Esophagus squamous epithelium (tissue), 5 donors: ENCODE results near the gene SLC16A12. TPM values are rescaled to one million over a fixed set of nuclear protein-coding genes. Genes with fewer than 3 reads are reported as not detected.

ENCODE experiments used
- DNase-seq: peaks from one replicate; lab custom pipeline; 2025; lab: John Stamatoyannopoulos, UW
- H3K27ac ChIP-seq, 4 donors: fragments of 200-600 bp; sonication (generic); one replicate each; pipeline ENCODE4 v1.5.1; 2016 to 2019; ENCODE audit warnings: mild to moderate bottlenecking in 1 of 4
- H3K27me3 ChIP-seq, 4 donors: fragments of 200-600 bp; sonication (generic); 1 replicate in 3 of 4; 2 replicates in 1 of 4; pipeline versions ENCODE4 v1.5.1 to v1.6.0; 2017 to 2021; ENCODE audit warnings: antibody characterized with exemption in 1 of 4
- H3K36me3 ChIP-seq, 3 donors: fragments of 200-600 bp; sonication (generic); one replicate each; pipeline ENCODE4 v1.5.1; 2016 to 2019
- H3K4me1 ChIP-seq, 3 donors: fragments of 200-600 bp; sonication (generic); one replicate each; pipeline ENCODE4 v1.5.1; 2017 to 2019
- H3K4me3 ChIP-seq, 4 donors: fragments of 200-600 bp; sonication (generic); 1 replicate in 3 of 4; 2 replicates in 1 of 4; pipeline ENCODE4 v1.5.1; 2016 to 2019; ENCODE audit warnings: mild to moderate bottlenecking in 2 of 4, moderate library complexity in 1 of 4
- H3K9me3 ChIP-seq, 3 donors: fragments of 200-600 bp; sonication (generic); one replicate each; pipeline ENCODE4 v1.5.1; 2016 to 2019
- CTCF ChIP-seq, 6 experiments: fragments of 450-650 bp in 4 of 6; fragments of 200-600 bp in 2 of 6; sonication (generic) in 2 of 6; IDR thresholded peaks; one replicate each; pipeline ENCODE4 v1.5.1; 2016 to 2019; ENCODE audit warnings: antibody characterized with exemption in 6 of 6, mild to moderate bottlenecking in 4 of 6, moderate library complexity in 4 of 6
- POLR2A ChIP-seq, 4 donors: fragments of 450-650 bp; IDR thresholded peaks; one replicate each; pipeline ENCODE4 v1.6.1; 2017; ENCODE audit warnings: antibody characterized with exemption in 4 of 4, mild to moderate bottlenecking in 4 of 4, moderate library complexity in 3 of 4
- whole genome bisulfite sequencing, 2 donors: methylation state at CpG; one replicate each; pipeline ENCODE4 v1.1.5; 2018; 5-methylcytosine and 5-hydroxymethylcytosine counted together
- intact Hi-C: fragments of 100-400 bp; cut with DNase I; formaldehyde crosslinking; loops from one replicate; pipeline ENCODE4 v1.15.0; 2022
- total RNA-seq, 4 donors: library from RNA; depleted of rRNA; stranded (reverse); fragments of >200 nt; gene quantifications; one replicate each; pipeline ENCODE4 v1.1.0, GENCODE V29; 2016
- donor health status: DM: yes; HTN: yes; CAD: no.

The SLC16A12 gene
- total RNA-seq, 4 donors from 2014 or later, result 0.18 to 1.3 (median 0.23) TPM; not detected in 1

- intact Hi-C loops, result no loop called here
- Histone ChIP-seq H3K27me3 (no peaks in the 10 kb centered on the region), H3K4me1 (peaks cover 0 to 20% (median 0%) of the 10 kb centered on the region in 3 donors), H3K4me3 (no peak overlapping the region), H3K9me3 (no peaks in the 10 kb centered on the region), H3K27ac (no peak overlapping the region), H3K36me3 (no peaks in the 10 kb centered on the region)
- DNase-seq, result no peak
- TF ChIP-seq CTCF (IDR thresholded peaks at IDR 0.05), result no peak
- TF ChIP-seq POLR2A (IDR thresholded peaks at IDR 0.05), result no peak
- WGBS, 2 donors, result 57 to 83% methylated on average over 1 to 2 of the region's 2 CpGs
Observed at GRCh38 chr10:89470628-89471027, 64.8 kb downstream of the SLC16A12 start.

- TF ChIP-seq POLR2A (IDR thresholded peaks at IDR 0.05), result no peak
- TF ChIP-seq CTCF (IDR thresholded peaks at IDR 0.05), result no peak
- intact Hi-C loops, result no loop called here
- H3K4me1 ChIP-seq, result peaks cover 0 to 11% (median 0%) of the 10 kb centered on the region in 3 donors
- H3K4me3 ChIP-seq, result no peak overlapping the region
- no peaks in the 10 kb centered on the region for H3K27me3 ChIP-seq
- H3K9me3 ChIP-seq, result no peaks in the 10 kb centered on the region
- DNase-seq, result no peak
- H3K27ac ChIP-seq, result no peak overlapping the region
- no peaks in the 10 kb centered on the region for H3K36me3 ChIP-seq
Observed at GRCh38 chr10:89469517-89469916, 65.9 kb downstream of the SLC16A12 start.

GRCh38 chr10:89468191-89468965 is 67.0 kb downstream of the SLC16A12 start:
- peaks cover 0 to 11% (median 0%) of the 10 kb centered on the region in 3 donors for H3K4me1 ChIP-seq
- H3K27me3 ChIP-seq, result no peaks in the 10 kb centered on the region
- no peaks in the 10 kb centered on the region for H3K36me3 ChIP-seq
- WGBS, 2 donors, result 82 to 85% methylated on average over 9 of the region's 9 CpGs
- TF ChIP-seq CTCF (IDR thresholded peaks at IDR 0.05) (no peak), POLR2A (IDR thresholded peaks at IDR 0.05) (no peak)
- H3K9me3 ChIP-seq, result no peaks in the 10 kb centered on the region
- no peak for DNase-seq
- no peak overlapping the region for H3K4me3 ChIP-seq
- intact Hi-C loops, result no loop called here
- H3K27ac ChIP-seq, result no peak overlapping the region

- DNase-seq, result no peak
- Histone ChIP-seq H3K9me3 (no peaks in the 10 kb centered on the region), H3K27me3 (no peaks in the 10 kb centered on the region), H3K36me3 (no peaks in the 10 kb centered on the region), H3K4me3 (no peak overlapping the region), H3K4me1 (peaks cover 0 to 11% (median 0%) of the 10 kb centered on the region in 3 donors), H3K27ac (no peak overlapping the region)
- WGBS, 2 donors, result 23 to 24% methylated on average over 3 of the region's 3 CpGs
- TF ChIP-seq POLR2A (IDR thresholded peaks at IDR 0.05) (no peak), CTCF (IDR thresholded peaks at IDR 0.05) (peak in 2 of 6 experiments; percentile 14 to 25)
- intact Hi-C loops, result no loop called here
Observed at GRCh38 chr10:89466599-89467035, 68.8 kb downstream of the SLC16A12 start.

- H3K9me3 ChIP-seq, result no peaks in the 10 kb centered on the region
- H3K4me1 ChIP-seq, result peaks cover 0 to 11% (median 0%) of the 10 kb centered on the region in 3 donors
- no peak for DNase-seq
- H3K27ac ChIP-seq, result no peak overlapping the region
- intact Hi-C loops, result no loop called here
- TF ChIP-seq CTCF (IDR thresholded peaks at IDR 0.05), result no peak
- TF ChIP-seq POLR2A (IDR thresholded peaks at IDR 0.05), result no peak
- H3K27me3 ChIP-seq, result no peaks in the 10 kb centered on the region
- WGBS, 2 donors, result 40 to 55% methylated on average over 2 of the region's 2 CpGs
- H3K36me3 ChIP-seq, result no peaks in the 10 kb centered on the region
- no peak overlapping the region for H3K4me3 ChIP-seq
Observed at GRCh38 chr10:89465196-89465595, 70.2 kb downstream of the SLC16A12 start.
